Measurements from ENCODE around the gene HSDL1. TPM values are rescaled to one million over a fixed set of nuclear protein-coding genes. Genes with fewer than 3 reads are reported as not detected.

The HSDL1 gene
- total RNA-seq, 2 experiments from 2014 or later = 16.3 to 25.1 TPM

GRCh38 chr16:84178146-84178765, 33.3 kb upstream of the HSDL1 start:
- H4K20me1 ChIP-seq (ENCODE audit: insufficient read depth, low read length) = no peaks in the 10 kb centered on the region; the same call in 1 of the 2 replicates
- peaks cover 43% of the 10 kb centered on the region for H3K36me3 ChIP-seq (ENCODE audit: insufficient read depth, low read length)
- no peaks in the 10 kb centered on the region for H3K9me3 ChIP-seq (ENCODE audit: low read length)
- no peak for DNase-seq (ENCODE audit: low spot score)
- ChIA-PET CTCF (ENCODE audit: unreplicated experiment) (no interaction called here), POLR2A (no interaction called here)
- no peak overlapping the region for H3K27ac ChIP-seq (ENCODE audit: low read depth, low read length, poor library complexity, severe bottlenecking)
- no peak overlapping the region for H3K4me3 ChIP-seq (ENCODE audit: low read depth, low read length, poor library complexity, severe bottlenecking)
- BruUV-seq (replicated peaks) = TSS peak; percentile 59
- intact Hi-C loops (cut with micrococcal nuclease; ENCODE audit: unreplicated experiment) = loop anchor here (10.0 kb wide), 1 partner anchor 223 kb away; the partner anchor contains the start of gene OSGIN1
- H3K79me2 ChIP-seq (ENCODE audit: insufficient read depth, low read depth, low read length) = no peaks in the 10 kb centered on the region
- no peak overlapping the region for H2AFZ ChIP-seq (ENCODE audit: low read length)
- no peaks in the 10 kb centered on the region for H3K4me1 ChIP-seq (ENCODE audit: insufficient read depth, low read length, poor library complexity, severe bottlenecking)
- TF ChIP-seq CTCF (conservative IDR thresholded peaks at IDR 0.05; ENCODE audit: low read length) = no peak
- TF ChIP-seq EZH2phosphoT487 (IDR thresholded peaks at IDR 0.05; ENCODE audit: borderline replicate concordance, low read depth, low read length) = no peak
- no peak overlapping the region for H3K4me2 ChIP-seq (ENCODE audit: low read length)
- no peaks in the 10 kb centered on the region for H3K9me2 ChIP-seq (ENCODE audit: insufficient read depth, low read length)

GRCh38 chr16:84177741-84178073, 32.7 kb upstream of the HSDL1 start:
- no TSS peak for BruUV-seq (replicated peaks)
- peaks cover 37% of the 10 kb centered on the region for H3K36me3 ChIP-seq (ENCODE audit: insufficient read depth, low read length)

More at GRCh38 chr16:84177741-84178073, 32.7 kb upstream of the HSDL1 start:
- no peak overlapping the region for H3K4me3 ChIP-seq (ENCODE audit: low read depth, low read length, poor library complexity, severe bottlenecking)
- no peak for DNase-seq (ENCODE audit: low spot score)
- no peaks in the 10 kb centered on the region for H3K4me1 ChIP-seq (ENCODE audit: insufficient read depth, low read length, poor library complexity, severe bottlenecking)
- no peak overlapping the region for H3K4me2 ChIP-seq (ENCODE audit: low read length)
- intact Hi-C loops (cut with micrococcal nuclease; ENCODE audit: unreplicated experiment) = loop anchor here (10.0 kb wide), 1 partner anchor 223 kb away; the partner anchor contains the start of gene OSGIN1
- no peaks in the 10 kb centered on the region for H3K79me2 ChIP-seq (ENCODE audit: insufficient read depth, low read depth, low read length)
- no peaks in the 10 kb centered on the region; the same call in 1 of the 2 replicates for H4K20me1 ChIP-seq (ENCODE audit: insufficient read depth, low read length)
- H3K9me3 ChIP-seq (ENCODE audit: low read length) = no peaks in the 10 kb centered on the region
- CTCF ChIA-PET (ENCODE audit: unreplicated experiment) = no interaction called here
- H2AFZ ChIP-seq (ENCODE audit: low read length) = no peak overlapping the region
- POLR2A ChIA-PET = interaction anchor here (0.5 kb wide), 1 partner anchor 54 kb away, joined by 4 read pairs; no protein-coding TSS in a partner anchor
- no peak for TF ChIP-seq EZH2phosphoT487 (IDR thresholded peaks at IDR 0.05; ENCODE audit: borderline replicate concordance, low read depth, low read length)
- no peak for TF ChIP-seq CTCF (conservative IDR thresholded peaks at IDR 0.05; ENCODE audit: low read length)
- H3K27ac ChIP-seq (ENCODE audit: low read depth, low read length, poor library complexity, severe bottlenecking) = no peak overlapping the region
- H3K9me2 ChIP-seq (ENCODE audit: insufficient read depth, low read length) = no peaks in the 10 kb centered on the region

All from OCI-LY7 (cell line).